Cardiac fibroblast (primary cell): Measurements from ENCODE around the gene EXOC3.

Experiments
- DNase-seq, 2 donors: peaks; one replicate each; pipeline versions ENCODE4 v3.0.0 to v3.0.0-alpha.2; 2010; ENCODE audit warnings: low read depth in 2 of 2
- H3K4me3 ChIP-seq, 2 donors: replicated peaks in 1 of 2; 1 replicate in 1 of 2; 2 replicates in 1 of 2; pipeline ENCODE4 v1.5.1; 2011; ENCODE audit warnings: low read depth in 2 of 2, low read length in 2 of 2, mild to moderate bottlenecking in 2 of 2, moderate library complexity in 1 of 2
- TF ChIP-seq, protein P1 (sequence below): IDR thresholded peaks from one replicate; pipeline ENCODE4 v1.5.1; 2011; ENCODE audit warnings: low read depth, mild to moderate bottlenecking, low read length, inconsistent platforms

Gene EXOC3

DNA sequence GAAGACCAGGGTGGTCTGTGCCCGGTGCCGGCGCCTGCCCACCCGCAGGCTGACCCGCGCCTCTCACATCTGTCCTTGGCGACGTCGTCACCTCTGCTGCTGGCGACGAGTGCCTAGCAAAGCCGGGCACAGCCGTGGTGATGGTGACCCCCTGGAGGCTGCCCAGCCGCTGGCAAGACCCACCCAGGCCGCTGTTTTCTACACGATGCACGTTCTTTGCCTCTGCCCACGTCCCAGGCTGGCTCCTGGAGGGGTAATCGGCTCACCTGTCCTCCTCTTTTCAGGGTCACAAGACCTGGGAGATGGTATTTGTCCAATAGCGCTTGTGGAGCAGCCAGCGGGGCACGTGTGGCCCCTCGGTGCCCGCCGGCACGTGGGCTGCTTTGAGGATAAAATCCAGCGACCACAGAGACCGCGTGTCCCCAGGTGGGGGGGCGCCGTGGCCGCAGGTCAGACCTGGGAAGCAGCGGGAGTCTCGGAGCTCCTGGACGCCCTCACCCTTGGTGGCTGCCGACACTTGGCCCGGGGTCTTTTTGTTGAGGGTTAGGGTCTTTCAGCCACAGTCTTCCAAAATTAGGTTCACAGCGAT lies 51.8 kb downstream of the EXOC3 start:
- H3K4me3 ChIP-seq, result no peak overlapping the region
- DNase-seq, result no peak
- TF ChIP-seq, protein P1, sequence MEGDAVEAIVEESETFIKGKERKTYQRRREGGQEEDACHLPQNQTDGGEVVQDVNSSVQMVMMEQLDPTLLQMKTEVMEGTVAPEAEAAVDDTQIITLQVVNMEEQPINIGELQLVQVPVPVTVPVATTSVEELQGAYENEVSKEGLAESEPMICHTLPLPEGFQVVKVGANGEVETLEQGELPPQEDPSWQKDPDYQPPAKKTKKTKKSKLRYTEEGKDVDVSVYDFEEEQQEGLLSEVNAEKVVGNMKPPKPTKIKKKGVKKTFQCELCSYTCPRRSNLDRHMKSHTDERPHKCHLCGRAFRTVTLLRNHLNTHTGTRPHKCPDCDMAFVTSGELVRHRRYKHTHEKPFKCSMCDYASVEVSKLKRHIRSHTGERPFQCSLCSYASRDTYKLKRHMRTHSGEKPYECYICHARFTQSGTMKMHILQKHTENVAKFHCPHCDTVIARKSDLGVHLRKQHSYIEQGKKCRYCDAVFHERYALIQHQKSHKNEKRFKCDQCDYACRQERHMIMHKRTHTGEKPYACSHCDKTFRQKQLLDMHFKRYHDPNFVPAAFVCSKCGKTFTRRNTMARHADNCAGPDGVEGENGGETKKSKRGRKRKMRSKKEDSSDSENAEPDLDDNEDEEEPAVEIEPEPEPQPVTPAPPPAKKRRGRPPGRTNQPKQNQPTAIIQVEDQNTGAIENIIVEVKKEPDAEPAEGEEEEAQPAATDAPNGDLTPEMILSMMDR, result no peak

DNA sequence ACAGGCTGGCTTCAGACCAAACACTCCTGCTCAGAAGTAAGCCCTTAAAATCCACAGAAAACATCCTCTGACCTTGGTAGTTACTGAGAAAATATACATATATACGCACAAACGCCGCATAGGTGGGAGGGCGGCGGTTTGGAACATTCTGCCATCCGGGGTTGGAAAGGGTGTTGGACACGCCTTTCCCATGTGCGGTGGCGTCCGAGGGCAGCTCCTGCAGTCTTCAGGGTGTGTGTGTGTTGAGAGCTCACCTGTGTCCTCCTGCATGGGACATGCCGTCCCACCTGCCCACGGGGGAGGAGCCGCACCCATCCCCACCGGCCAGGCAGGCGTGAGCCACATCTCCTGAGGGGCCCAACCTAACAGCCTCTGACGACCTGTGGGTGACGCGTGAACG lies 53.1 kb downstream of the EXOC3 start:
- no peak overlapping the region for H3K4me3 ChIP-seq
- TF ChIP-seq, protein P1, result no peak
- no peak for DNase-seq

DNA sequence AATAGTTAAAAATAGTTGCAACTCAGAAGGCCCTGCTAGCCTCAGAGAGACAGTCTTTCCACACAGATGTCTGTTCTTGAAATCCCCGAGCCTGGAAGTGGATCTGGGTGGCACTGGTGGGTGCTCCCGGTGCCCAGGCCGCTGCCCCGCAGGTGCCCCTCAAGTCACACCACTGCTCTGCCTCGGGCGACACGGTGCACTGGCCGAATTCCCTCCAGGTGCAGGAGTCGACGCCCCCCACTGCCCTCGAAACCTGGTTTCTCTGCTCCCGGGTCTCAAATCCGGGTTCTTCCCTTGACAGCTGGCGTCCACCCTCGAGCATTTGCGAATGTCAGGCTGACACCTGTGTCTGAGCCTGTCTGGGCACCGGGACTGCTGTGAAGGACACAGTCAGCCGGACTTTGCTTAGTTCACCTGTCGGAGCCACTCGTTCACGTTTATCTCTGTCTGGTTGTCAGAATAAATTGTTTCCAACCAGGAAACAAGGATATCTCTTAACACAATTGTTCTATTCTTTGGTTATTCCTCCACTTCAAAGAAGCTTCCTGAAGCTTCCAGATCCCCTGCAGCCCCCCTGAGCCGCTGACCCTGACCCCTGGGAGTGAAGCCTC lies 54.2 kb downstream of the EXOC3 start:
- TF ChIP-seq, protein P1, result no peak
- H3K4me3 ChIP-seq, result no peak overlapping the region
- no peak for DNase-seq

DNA sequence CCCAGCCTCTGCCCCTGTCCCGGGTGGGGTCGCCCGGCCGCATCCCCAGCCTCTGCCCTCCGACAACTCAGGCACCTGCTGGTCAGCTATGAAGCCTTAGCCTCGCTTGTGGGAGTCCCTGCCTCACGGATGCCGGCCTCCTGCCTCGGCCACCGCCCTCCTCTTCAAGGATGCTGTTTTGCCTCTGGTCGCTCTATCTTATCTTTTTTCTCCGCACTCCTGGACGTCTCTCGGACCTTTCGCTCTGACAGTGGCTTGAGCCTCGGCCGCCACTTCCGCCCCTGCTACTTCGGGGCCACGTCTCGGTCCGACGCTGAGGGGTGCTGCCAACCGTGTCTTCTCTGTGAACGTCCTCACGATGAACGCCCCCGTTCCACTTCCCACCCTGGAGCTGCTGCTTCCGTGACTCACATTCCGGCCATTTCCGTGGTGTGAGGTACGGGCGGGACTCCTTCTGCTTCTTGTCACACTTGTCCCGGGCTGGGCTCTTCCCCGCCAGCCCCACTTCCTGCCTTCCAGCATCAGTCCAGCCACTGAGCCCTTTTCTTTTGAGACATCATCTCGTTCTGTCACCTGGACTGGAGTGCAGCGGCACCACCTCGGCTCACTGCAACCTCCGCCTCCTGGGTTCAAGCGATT lies 55.0 kb downstream of the EXOC3 start:
- no peak for DNase-seq
- TF ChIP-seq, protein P1, result no peak
- H3K4me3 ChIP-seq, result no peak overlapping the region

DNA sequence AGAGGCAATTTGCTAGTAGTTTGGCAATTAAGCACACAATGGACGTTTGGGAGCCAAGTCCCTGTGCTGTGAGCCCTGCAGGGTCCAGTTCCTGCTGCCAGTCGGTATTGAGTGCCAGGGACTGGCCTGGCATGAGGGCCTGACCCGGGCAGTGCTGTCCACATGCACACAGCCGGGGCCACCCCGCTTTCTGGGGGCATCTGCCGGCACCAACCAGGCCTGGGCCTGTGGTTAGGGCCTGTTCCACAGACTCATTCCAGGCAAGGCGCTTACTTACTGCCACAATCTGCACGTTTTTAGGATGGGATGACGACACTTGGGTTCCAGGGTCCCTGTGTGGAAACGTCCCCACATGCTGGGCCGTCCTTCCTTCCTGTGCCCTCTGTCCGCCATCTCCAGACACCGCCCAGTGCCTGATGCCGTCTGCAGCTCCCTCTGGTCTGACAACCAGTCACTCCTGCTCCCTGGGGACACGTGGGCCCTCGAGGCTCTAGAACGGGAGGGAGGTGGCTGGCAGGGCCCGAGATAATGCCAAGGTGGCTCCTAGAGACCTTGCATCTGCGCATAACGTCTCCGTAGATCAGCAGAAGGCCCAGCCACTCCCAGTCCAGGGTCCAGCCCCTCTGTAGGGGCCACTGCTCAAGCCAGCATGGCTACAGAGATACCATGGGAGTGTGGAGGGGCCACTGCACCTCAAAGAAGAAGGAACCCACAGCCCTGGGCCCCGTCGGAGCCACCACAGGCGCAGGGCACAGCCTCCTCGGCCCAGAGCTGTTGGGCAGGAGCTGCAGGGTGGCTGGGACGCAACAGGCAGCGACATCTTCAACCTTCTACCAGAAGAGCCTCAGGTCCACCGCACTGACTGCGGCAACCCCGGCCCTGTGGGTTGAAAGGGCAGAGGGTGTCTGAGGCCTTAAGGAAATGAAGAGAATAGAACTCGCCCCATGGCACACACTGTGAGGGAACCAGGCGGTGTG lies 56.5 kb downstream of the EXOC3 start:
- no peak overlapping the region for H3K4me3 ChIP-seq
- DNase-seq, result no peak
- TF ChIP-seq, protein P1, result no peak

DNA sequence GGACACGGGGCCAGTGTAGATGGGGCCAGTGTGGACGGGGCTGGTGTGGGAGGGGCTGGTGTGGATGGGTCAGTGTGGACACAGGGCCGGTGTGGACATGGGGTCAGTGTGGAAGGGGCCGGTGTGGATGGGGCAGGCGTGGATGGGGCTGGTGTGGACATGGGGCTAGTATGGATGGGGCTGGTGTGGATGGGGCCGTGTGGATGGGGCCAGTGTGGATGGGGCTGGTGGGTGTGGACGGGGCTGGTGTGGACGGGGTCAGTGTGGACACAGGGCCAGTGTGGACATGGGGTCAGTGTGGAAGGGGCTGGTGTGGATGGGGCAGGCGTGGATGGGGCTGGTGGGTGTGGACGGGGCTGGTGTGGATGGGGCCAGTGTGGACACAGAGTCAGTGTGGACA lies 57.5 kb downstream of the EXOC3 start:
- H3K4me3 ChIP-seq, result no peak overlapping the region
- no peak for DNase-seq
- TF ChIP-seq, protein P1, result no peak
